Spleen (tissue), 11 donors: ENCODE results near the gene CREB3L2. TPM values are rescaled to one million over a fixed set of nuclear protein-coding genes. Genes with fewer than 3 reads are reported as not detected.

Experiments used
- DNase-seq: peaks from one replicate; pipeline ENCODE4 v3.0.0-alpha.2; 2020
- H3K27ac ChIP-seq, 8 donors: fragments of 200-600 bp; sonication (generic) in 7 of 8; 1 replicate in 4 of 8; 2 replicates in 4 of 8; pipeline versions ENCODE4 v1.5.0 to v1.8.0; 2016 to 2021; ENCODE audit warnings: inconsistent platforms in 4 of 8, mild to moderate bottlenecking in 4 of 8, moderate library complexity in 1 of 8
- H3K27me3 ChIP-seq, 7 donors: fragments of 200-600 bp; sonication (generic) in 6 of 7; replicated peaks in 1 of 7; 1 replicate in 4 of 7; 2 replicates in 3 of 7; pipeline versions ENCODE4 v1.5.0 to v1.8.0; 2016 to 2021; ENCODE audit warnings: inconsistent platforms in 3 of 7, mild to moderate bottlenecking in 1 of 7
- H3K36me3 ChIP-seq, 6 donors: fragments of 200-600 bp; sonication (generic) in 5 of 6; 1 replicate in 4 of 6; 2 replicates in 2 of 6; pipeline versions ENCODE4 v1.5.0 to v1.8.0; 2016 to 2021; ENCODE audit warnings: inconsistent platforms in 2 of 6
- H3K4me1 ChIP-seq, 6 donors: fragments of 200-600 bp; sonication (generic) in 5 of 6; 1 replicate in 3 of 6; 2 replicates in 3 of 6; pipeline versions ENCODE4 v1.5.0 to v1.8.0; 2016 to 2021; ENCODE audit warnings: inconsistent platforms in 3 of 6
- H3K4me3 ChIP-seq, 8 donors: fragments of 200-600 bp; sonication (generic) in 7 of 8; 1 replicate in 4 of 8; 2 replicates in 4 of 8; pipeline versions ENCODE4 v1.5.0 to v1.8.0; 2016 to 2021; ENCODE audit warnings: inconsistent platforms in 4 of 8, mild to moderate bottlenecking in 4 of 8, moderate library complexity in 2 of 8
- H3K9me3 ChIP-seq, 8 donors: fragments of 200-600 bp; sonication (generic) in 7 of 8; 1 replicate in 4 of 8; 2 replicates in 4 of 8; pipeline versions ENCODE4 v1.5.0 to v1.8.0; 2016 to 2021; ENCODE audit warnings: inconsistent platforms in 4 of 8
- CTCF ChIP-seq, 11 experiments: fragments of 200-600 bp in 7 of 11; fragments of 450-650 bp in 4 of 11; sonication (generic) in 4 of 11; IDR thresholded peaks in 8 of 11; conservative IDR thresholded peaks in 3 of 11; 1 replicate in 7 of 11; 2 replicates in 4 of 11; pipeline versions ENCODE4 v1.4.0 to v1.8.0; 2016 to 2021; ENCODE audit warnings: antibody characterized with exemption in 11 of 11, inconsistent platforms in 4 of 11, mild to moderate bottlenecking in 1 of 11
- POLR2A ChIP-seq, 3 donors: fragments of 450-650 bp; IDR thresholded peaks; one replicate each; pipeline ENCODE4 v1.5.1; 2017; ENCODE audit warnings: antibody characterized with exemption in 3 of 3, mild to moderate bottlenecking in 1 of 3
- POLR2AphosphoS5 ChIP-seq, 3 donors: sonication (generic); formaldehyde crosslinking; IDR thresholded peaks; one replicate each; pipeline ENCODE4 v1.5.1; 2017; ENCODE audit warnings: antibody characterized with exemption in 3 of 3
- WGBS, 5 donors: extraction: QIAGEN DNeasy Blood & Tissue Kit in 3 of 5; methylation state at CpG; one replicate each; pipeline versions ENCODE4 v1.1.5 to v1.1.7; 2013 to 2018; 5-methylcytosine and 5-hydroxymethylcytosine counted together
- intact Hi-C: fragments of 100-400 bp; cut with DNase I; formaldehyde crosslinking; loops from one replicate; pipeline ENCODE4 v1.15.0; 2023; ENCODE audit warnings: low total_unique reads
- polyA plus RNA-seq, 3 donors: library from polyadenylated mRNA; stranded (reverse); fragments of 200-250 nt; gene quantifications; one replicate each; pipeline ENCODE4 v1.2.1, GENCODE V29; 2013
- total RNA-seq, 7 donors: library from RNA; depleted of rRNA in 3 of 7; stranded (reverse); fragments of >200 nt in 3 of 7; fragmentation: NEBNext Ultra II Directional in 4 of 7; extraction: Animal tissue kit (Norgen Biotek cat#: 25700) in 4 of 7; gene quantifications; one replicate each; pipeline versions ENCODE4 v1.1.0 to v1.2.1, GENCODE V29; 2016 to 2021
- donor health status: healthy with polysubstance abuse.
- donor health status: DM: no; HTN: no; CAD: no; lungs with moderate emphysema.
- donor health status: DM: no; HTN: no; CAD: no.
- donor health status: Bipolar disorder and iron deficiency.
- donor health status: healthy.
- donor health status: DM: no; HTN: no; CAD: no.
- donor health status: DM: yes; HTN: yes; CAD: no.

Gene CREB3L2
- total and polyA plus RNA-seq, 10 donors, result 3.5 to 68.4 (median 42.4) TPM

- Histone ChIP-seq H3K27me3 (no peaks in the 10 kb centered on the region), H3K27ac (peak overlapping the region in 3 of 8 donors; percentile 44 to 89 (median 49)), H3K4me3 (no peak overlapping the region), H3K4me1 (peaks cover 2 to 83% (median 34%) of the 10 kb centered on the region in 6 donors), H3K9me3 (peaks cover 0 to 17% (median 14%) of the 10 kb centered on the region in 8 donors), H3K36me3 (peaks cover 0 to 18% (median 0%) of the 10 kb centered on the region in 6 donors)
- TF ChIP-seq CTCF (IDR thresholded peaks at IDR 0.05 in 8 of 11, conservative IDR thresholded peaks at IDR 0.05 in 3 of 11), result no peak
- TF ChIP-seq POLR2AphosphoS5 (IDR thresholded peaks at IDR 0.05), result no peak
- TF ChIP-seq POLR2A (IDR thresholded peaks at IDR 0.05), result no peak
- WGBS, 5 donors, result 77 to 94% (median 91%) methylated on average over 2 of the region's 2 CpGs
- no peak for DNase-seq
- intact Hi-C loops, result no loop called here
Measured at GRCh38 chr7:137980308-137980707, 21.6 kb downstream of the CREB3L2 start.

GRCh38 chr7:137978464-137979237, 23.2 kb downstream of the CREB3L2 start:
- H3K27ac ChIP-seq, result peak overlapping the region in 5 of 8 donors; percentile 13 to 61 (median 39)
- 68 to 82% (median 73%) methylated on average over 10 of the region's 10 CpGs for WGBS, 5 donors
- no peak for DNase-seq
- TF ChIP-seq POLR2AphosphoS5 (IDR thresholded peaks at IDR 0.05), result peak in 2 of 3 donors; percentile 29 to 67
- TF ChIP-seq POLR2A (IDR thresholded peaks at IDR 0.05), result no peak
- peaks cover 0 to 17% (median 14%) of the 10 kb centered on the region in 8 donors for H3K9me3 ChIP-seq
- peaks cover 0 to 74% (median 26%) of the 10 kb centered on the region in 6 donors for H3K4me1 ChIP-seq
- no peak overlapping the region for H3K4me3 ChIP-seq
- intact Hi-C loops, result no loop called here
- H3K27me3 ChIP-seq, result no peaks in the 10 kb centered on the region
- H3K36me3 ChIP-seq, result peaks cover 0 to 16% (median 0%) of the 10 kb centered on the region in 6 donors

- peaks cover 0 to 67% (median 26%) of the 10 kb centered on the region in 6 donors for H3K4me1 ChIP-seq
- no peak overlapping the region for H3K4me3 ChIP-seq
- peaks cover 0 to 2% (median 0%) of the 10 kb centered on the region in 6 donors for H3K36me3 ChIP-seq
- DNase-seq, result no peak
- H3K9me3 ChIP-seq, result peaks cover 0 to 5% (median 2%) of the 10 kb centered on the region in 8 donors
- TF ChIP-seq CTCF (IDR thresholded peaks at IDR 0.05 in 8 of 11, conservative IDR thresholded peaks at IDR 0.05 in 3 of 11) (no peak), POLR2A (IDR thresholded peaks at IDR 0.05) (no peak)
- intact Hi-C loops, result no loop called here
- WGBS, 5 donors, result 70 to 89% (median 72%) methylated on average over 4 of the region's 4 CpGs
- no peaks in the 10 kb centered on the region for H3K27me3 ChIP-seq
- peak overlapping the region in 3 of 8 donors; percentile 7 to 61 (median 29) for H3K27ac ChIP-seq
Measured at GRCh38 chr7:137977173-137977572, 24.7 kb downstream of the CREB3L2 start.

- no peak for DNase-seq
- Histone ChIP-seq H3K4me3 (no peak overlapping the region), H3K9me3 (peaks cover 0 to under 1% (median 0%) of the 10 kb centered on the region in 8 donors), H3K27ac (peak overlapping the region in 3 of 8 donors; percentile 15 to 61 (median 29)), H3K27me3 (no peaks in the 10 kb centered on the region), H3K4me1 (peaks cover 0 to 65% (median 24%) of the 10 kb centered on the region in 6 donors), H3K36me3 (no peaks in the 10 kb centered on the region)
- intact Hi-C loops, result no loop called here
- WGBS, 5 donors, result 73 to 84% (median 80%) methylated on average over 5 of the region's 5 CpGs
- no peak for TF ChIP-seq POLR2A (IDR thresholded peaks at IDR 0.05)
- TF ChIP-seq POLR2AphosphoS5 (IDR thresholded peaks at IDR 0.05), result no peak
- no peak for TF ChIP-seq CTCF (IDR thresholded peaks at IDR 0.05 in 8 of 11, conservative IDR thresholded peaks at IDR 0.05 in 3 of 11)
Measured at GRCh38 chr7:137976696-137977095, 25.2 kb downstream of the CREB3L2 start.
